ENCODE results near the gene PSRC1. TPM values are rescaled to one million over a fixed set of nuclear protein-coding genes. Genes with fewer than 3 reads are reported as not detected.

PSRC1 gene
- total RNA-seq, 2 donors from 2014 or later = 38.5 to 72.7 TPM

- no peaks in the 10 kb centered on the region for H3K9me3 ChIP-seq (ENCODE audit: control insufficient read depth, low read length)
- WGBS, 2 experiments (ENCODE audit: insufficient coverage in 1 of 2, insufficient read length in 1 of 2) = 87 to 89% methylated on average over 5 to 7 of the region's 7 CpGs
- Mint-ChIP-seq H3K27me3 (ENCODE audit: insufficient read depth) (peaks cover 42% of the 10 kb centered on the region), H3K9me3 (no peaks in the 10 kb centered on the region), H3K36me3 (ENCODE audit: low read depth) (no peaks in the 10 kb centered on the region), H3K4me3 (no peak overlapping the region), H3K4me1 (peaks cover 3% of the 10 kb centered on the region), H3K27ac (no peak overlapping the region)
- peaks cover under 1% of the 10 kb centered on the region for H3K4me1 ChIP-seq (ENCODE audit: control insufficient read depth, insufficient read depth, low read length)
- TF ChIP-seq CTCF (conservative IDR thresholded peaks at IDR 0.05) = no peak
- no peak overlapping the region for H3K27ac ChIP-seq (ENCODE audit: low read depth, low read length)
- H3K36me3 ChIP-seq (ENCODE audit: control insufficient read depth, insufficient read depth, low read length) = no peaks in the 10 kb centered on the region
- peaks cover 24% of the 10 kb centered on the region for H3K27me3 ChIP-seq (ENCODE audit: control insufficient read depth, insufficient read depth, low read length, poor library complexity, severe bottlenecking)
- no peak overlapping the region for H3K4me3 ChIP-seq (ENCODE audit: low read length)
- no peak overlapping the region for H3K9ac ChIP-seq (ENCODE audit: extremely low read depth, low read length, poor library complexity, severe bottlenecking)
- no peak for DNase-seq
Observed at GRCh38 chr1:109248444-109248796, 34.5 kb downstream of the PSRC1 start.

- no peaks in the 10 kb centered on the region for H3K9me3 ChIP-seq (ENCODE audit: control insufficient read depth, low read length)
- Mint-ChIP-seq H3K4me3 (no peak overlapping the region), H3K36me3 (ENCODE audit: low read depth) (no peaks in the 10 kb centered on the region), H3K27ac (no peak overlapping the region), H3K9me3 (no peaks in the 10 kb centered on the region), H3K4me1 (peaks cover 3% of the 10 kb centered on the region), H3K27me3 (ENCODE audit: insufficient read depth) (peaks cover 42% of the 10 kb centered on the region)
- no peak for TF ChIP-seq CTCF (conservative IDR thresholded peaks at IDR 0.05)
- no peaks in the 10 kb centered on the region for H3K4me1 ChIP-seq (ENCODE audit: control insufficient read depth, insufficient read depth, low read length)
- no peaks in the 10 kb centered on the region for H3K36me3 ChIP-seq (ENCODE audit: control insufficient read depth, insufficient read depth, low read length)
- DNase-seq = no peak
- peaks cover 24% of the 10 kb centered on the region for H3K27me3 ChIP-seq (ENCODE audit: control insufficient read depth, insufficient read depth, low read length, poor library complexity, severe bottlenecking)
- no peak overlapping the region for H3K4me3 ChIP-seq (ENCODE audit: low read length)
- WGBS, 2 experiments (ENCODE audit: insufficient coverage in 1 of 2, insufficient read length in 1 of 2) = 92 to 98% methylated on average over 5 to 8 of the region's 8 CpGs
- H3K27ac ChIP-seq (ENCODE audit: low read depth, low read length) = no peak overlapping the region
- H3K9ac ChIP-seq (ENCODE audit: extremely low read depth, low read length, poor library complexity, severe bottlenecking) = no peak overlapping the region
Observed at GRCh38 chr1:109247401-109248365, 35.3 kb downstream of the PSRC1 start.

GRCh38 chr1:109246141-109246551, 36.8 kb downstream of the PSRC1 start:
- H3K4me1 ChIP-seq (ENCODE audit: control insufficient read depth, insufficient read depth, low read length) = no peaks in the 10 kb centered on the region
- DNase-seq = peak; percentile 29
- peaks cover 18% of the 10 kb centered on the region for H3K27me3 ChIP-seq (ENCODE audit: control insufficient read depth, insufficient read depth, low read length, poor library complexity, severe bottlenecking)
- H3K4me3 ChIP-seq (ENCODE audit: low read length) = no peak overlapping the region
- 89 to 95% methylated on average over 4 to 7 of the region's 7 CpGs for whole genome bisulfite sequencing, 2 experiments (ENCODE audit: insufficient coverage in 1 of 2, insufficient read length in 1 of 2)
- no peak overlapping the region for H3K4me3 Mint-ChIP-seq
- no peaks in the 10 kb centered on the region for H3K36me3 Mint-ChIP-seq (ENCODE audit: low read depth)
- peaks cover 15% of the 10 kb centered on the region for H3K4me1 Mint-ChIP-seq
- H3K9ac ChIP-seq (ENCODE audit: extremely low read depth, low read length, poor library complexity, severe bottlenecking) = no peak overlapping the region
- no peak overlapping the region for H3K27ac ChIP-seq (ENCODE audit: low read depth, low read length)
- no peaks in the 10 kb centered on the region for H3K9me3 ChIP-seq (ENCODE audit: control insufficient read depth, low read length)
- H3K36me3 ChIP-seq (ENCODE audit: control insufficient read depth, insufficient read depth, low read length) = no peaks in the 10 kb centered on the region
- H3K27me3 Mint-ChIP-seq (ENCODE audit: insufficient read depth) = peaks cover 29% of the 10 kb centered on the region
- H3K9me3 Mint-ChIP-seq = no peaks in the 10 kb centered on the region
- H3K27ac Mint-ChIP-seq = no peak overlapping the region
- TF ChIP-seq CTCF (conservative IDR thresholded peaks at IDR 0.05) = no peak

All from endodermal cell (in vitro differentiated cells).